Inflammatory macrophage treated with lipopolysaccharide for 4 hours (primary cell): ENCODE measurements around the gene NKX1-1.
"Not testable (repeated sequence)": the region's sequence is repeated elsewhere in the genome, so short reads cannot be mapped to it uniquely, and the experiment has no call there.

Experiments
- DNase-seq: peaks from one replicate; pipeline ENCODE4 v3.0.0-alpha.2; 2020

The NKX1-1 gene

GRCh38 chr4:1403591-1404572 lies 2.4 kb downstream of the NKX1-1 start:
- no peak for DNase-seq

DNA sequence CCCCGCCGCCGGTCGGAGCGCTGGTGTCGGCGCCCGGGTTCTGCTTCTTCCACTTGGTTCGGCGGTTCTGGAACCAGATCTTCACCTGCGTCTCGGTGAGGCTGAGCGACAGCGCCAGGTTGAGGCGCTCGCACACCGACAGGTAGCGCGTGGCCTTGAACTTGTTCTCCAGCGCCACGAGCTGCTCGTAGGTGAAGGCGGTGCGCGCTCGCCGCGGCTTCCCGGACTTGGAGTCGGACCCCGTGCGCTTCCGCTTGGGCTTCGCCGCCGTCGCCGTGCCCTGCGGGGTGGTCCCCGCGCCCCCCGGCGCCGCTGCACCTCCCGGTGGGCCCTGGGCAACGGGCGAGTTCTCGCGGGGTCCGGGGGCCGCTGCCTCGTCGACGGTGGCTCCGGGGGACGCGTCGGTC lies 3.1 kb downstream of the NKX1-1 start:
- no peak for DNase-seq

- no peak for DNase-seq
Measured at GRCh38 chr4:1402516-1403091, 3.6 kb downstream of the NKX1-1 start.

DNA sequence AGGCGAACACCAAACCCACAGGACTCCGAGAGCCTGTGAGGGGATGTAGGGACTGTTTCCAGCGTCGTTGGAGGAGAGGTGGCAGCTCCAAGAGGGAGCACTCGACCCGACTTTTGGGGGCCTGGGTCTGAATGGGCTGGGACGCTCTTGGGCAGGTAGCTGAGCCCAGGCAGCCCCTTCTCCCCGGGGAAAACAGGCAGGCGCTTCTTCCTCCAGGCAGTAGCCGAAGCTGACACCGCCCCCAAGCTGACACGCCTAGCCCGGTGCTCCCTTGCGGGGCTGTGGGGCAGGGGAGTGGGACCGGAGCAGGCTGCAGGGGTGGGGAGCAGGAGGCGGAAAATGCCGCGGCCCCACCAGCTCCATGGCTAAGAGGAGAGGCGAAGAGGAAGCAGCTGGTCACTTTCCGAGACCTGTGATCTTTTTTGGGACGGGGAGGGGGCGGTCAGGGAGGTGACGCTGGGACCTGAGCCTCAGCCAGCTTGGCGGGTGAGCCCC lies 4.2 kb downstream of the NKX1-1 start:
- no peak for DNase-seq

GRCh38 chr4:1401409-1402020 lies 4.7 kb downstream of the NKX1-1 start:
- no peak for DNase-seq

- DNase-seq, result no peak
Measured at GRCh38 chr4:1400831-1401408, 5.3 kb downstream of the NKX1-1 start.

DNA sequence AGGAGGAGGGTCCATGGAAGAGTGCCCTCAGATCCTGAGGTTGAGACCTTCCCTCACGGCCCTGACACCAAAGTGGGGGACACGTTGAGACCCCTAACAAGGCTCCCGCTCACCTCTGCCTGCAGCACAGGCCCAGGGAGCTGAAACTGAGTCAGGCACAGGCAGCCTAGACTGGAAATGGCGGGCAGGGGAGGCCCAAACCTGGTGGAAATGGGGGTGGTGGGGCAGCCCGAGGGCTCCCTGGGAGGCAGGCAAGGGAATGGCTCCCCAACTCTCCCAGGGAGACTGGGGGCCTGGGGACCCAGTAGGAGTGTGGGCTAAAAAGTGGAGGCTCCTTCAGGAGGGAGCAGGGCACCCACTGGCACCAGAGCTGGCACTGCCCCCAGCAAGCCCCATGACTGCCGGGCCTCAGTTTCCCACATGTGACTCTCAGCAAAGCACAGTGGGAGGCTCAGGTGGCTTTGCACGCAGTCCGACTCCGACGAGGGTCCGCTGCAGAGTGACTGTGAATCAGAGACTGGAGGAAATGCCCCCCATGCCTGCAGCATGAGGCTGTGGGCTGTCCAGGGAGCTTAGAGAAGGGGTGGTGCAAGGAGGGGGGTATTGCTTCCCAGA lies 5.9 kb downstream of the NKX1-1 start:
- DNase-seq, result no peak

GRCh38 chr4:1399508-1400190 lies 6.6 kb downstream of the NKX1-1 start:
- no peak for DNase-seq

- DNase-seq, result no peak
Measured at GRCh38 chr4:1398681-1399507, 7.3 kb downstream of the NKX1-1 start.

- no peak for DNase-seq
Measured at GRCh38 chr4:1396806-1397455, 9.3 kb downstream of the NKX1-1 start.

DNA sequence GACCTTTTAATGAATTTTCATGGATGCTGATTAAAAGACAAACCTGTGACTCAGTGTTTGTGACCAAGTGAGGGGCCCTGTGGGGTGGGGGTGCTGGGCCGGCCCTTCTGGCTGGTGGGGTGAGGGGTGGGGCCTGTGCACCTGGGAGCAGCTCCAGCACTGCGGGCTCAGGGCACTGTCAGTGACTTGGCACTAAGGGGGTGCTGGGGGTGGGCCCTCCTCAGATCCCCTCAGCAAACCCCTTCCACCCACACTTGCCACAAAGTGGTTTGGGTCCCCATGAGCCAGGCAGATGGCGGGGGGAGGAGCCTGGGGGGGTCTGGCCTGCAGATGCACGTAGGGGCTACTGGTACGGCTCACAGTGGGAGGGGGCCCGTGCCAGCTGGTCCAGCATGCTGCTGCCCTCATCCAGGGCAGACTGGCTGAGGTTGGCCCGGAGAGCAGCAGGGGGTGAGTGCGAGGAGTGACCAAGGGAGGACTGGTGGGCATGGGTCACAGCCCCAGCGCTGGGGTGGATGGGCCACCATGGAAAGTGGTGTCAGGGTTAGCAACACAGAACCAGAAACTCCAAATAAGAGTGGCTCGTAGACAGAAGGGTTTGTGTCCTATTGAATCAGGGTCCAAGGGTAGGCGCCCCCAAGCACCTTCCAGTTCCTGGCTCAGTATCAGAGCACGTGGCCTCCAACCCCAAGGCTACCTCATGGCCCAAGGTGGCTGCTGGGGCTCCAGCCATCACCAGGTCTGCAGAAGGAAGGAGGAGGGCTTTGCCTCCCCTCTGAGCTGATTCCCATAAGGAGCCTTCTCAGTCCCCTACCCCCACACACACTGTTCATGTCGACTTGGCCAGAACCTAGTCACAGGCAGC lies 10.1 kb downstream of the NKX1-1 start:
- no peak for DNase-seq

- not testable (repeated sequence) for DNase-seq
Measured at GRCh38 chr4:1395389-1395820, 10.8 kb downstream of the NKX1-1 start.

DNA sequence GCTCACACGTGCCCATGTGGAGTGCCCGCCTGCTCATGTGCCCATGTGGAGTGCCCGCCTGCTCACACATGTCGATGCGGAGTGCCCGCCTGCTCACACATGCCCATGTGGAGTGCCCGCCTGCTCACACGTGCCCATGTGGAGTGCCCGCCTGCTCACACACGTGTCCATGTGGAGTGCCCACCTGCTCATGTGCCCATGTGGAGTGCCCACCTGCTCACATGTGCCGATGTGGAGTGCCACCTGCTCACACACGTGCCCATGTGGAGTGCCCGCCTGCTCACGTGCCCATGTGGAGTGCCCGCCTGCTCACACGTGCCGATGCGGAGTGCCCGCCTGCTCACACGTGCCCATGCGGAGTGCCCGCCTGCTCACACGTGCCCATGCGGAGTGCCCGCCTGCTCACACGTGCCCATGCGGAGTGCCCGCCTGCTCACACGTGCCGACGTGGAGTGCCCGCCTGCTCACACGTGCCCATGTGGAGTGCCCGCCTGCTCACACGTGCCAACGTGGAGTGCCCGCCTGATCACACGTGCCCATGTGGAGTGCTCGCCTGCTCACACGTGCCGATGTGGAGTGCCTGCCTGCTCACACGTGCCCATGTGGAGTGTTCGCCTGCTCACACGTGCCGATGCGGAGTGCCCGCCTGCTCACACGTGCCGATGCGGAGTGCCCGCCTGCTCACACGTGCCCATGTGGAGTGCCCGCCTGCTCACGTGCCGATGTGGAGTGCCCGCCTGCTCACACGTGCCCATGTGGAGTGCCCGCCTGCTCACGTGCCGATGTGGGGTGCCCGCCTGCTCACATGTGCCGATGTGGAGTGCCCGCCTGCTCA lies 11.5 kb downstream of the NKX1-1 start:
- not testable (repeated sequence) for DNase-seq

DNA sequence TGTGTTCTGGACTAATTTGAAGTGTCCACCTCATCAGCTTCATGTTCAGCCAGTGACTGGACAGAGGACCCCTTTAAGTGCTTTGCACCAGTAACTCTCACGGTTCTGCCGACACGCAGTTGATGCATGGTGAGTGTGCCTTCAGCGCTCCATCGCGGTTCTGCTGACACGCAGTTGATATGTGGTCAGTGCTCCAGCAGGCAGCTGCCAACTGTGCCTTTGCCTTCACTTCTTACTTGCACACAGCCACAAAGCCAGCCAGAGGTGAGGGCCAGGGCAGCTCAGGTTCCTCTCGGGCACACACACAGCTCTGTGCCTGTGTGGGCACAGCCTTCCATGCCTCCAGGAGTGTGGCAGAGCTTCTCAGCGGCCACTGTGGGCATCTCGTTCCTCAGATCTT lies 12.4 kb downstream of the NKX1-1 start:
- no peak for DNase-seq

DNA sequence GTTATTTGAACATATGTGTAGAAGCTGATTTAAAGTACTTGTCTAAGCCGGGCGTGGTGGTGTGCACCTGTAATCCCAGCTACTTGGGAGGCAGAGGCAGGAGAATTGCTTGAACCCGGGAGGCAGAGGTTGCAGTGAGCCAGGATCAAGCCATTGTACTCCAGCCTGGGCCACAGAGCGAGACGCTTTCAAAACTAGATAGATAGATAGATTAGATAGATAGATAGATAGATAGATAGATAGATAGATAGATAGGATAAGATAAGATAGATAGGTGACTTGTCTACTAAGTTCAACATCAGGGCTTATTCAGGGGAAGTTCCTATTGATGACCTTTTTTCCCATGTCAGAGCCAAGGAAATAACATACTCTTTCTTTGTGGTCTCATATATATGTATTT lies 12.9 kb downstream of the NKX1-1 start:
- DNase-seq, result not testable (repeated sequence)

DNA sequence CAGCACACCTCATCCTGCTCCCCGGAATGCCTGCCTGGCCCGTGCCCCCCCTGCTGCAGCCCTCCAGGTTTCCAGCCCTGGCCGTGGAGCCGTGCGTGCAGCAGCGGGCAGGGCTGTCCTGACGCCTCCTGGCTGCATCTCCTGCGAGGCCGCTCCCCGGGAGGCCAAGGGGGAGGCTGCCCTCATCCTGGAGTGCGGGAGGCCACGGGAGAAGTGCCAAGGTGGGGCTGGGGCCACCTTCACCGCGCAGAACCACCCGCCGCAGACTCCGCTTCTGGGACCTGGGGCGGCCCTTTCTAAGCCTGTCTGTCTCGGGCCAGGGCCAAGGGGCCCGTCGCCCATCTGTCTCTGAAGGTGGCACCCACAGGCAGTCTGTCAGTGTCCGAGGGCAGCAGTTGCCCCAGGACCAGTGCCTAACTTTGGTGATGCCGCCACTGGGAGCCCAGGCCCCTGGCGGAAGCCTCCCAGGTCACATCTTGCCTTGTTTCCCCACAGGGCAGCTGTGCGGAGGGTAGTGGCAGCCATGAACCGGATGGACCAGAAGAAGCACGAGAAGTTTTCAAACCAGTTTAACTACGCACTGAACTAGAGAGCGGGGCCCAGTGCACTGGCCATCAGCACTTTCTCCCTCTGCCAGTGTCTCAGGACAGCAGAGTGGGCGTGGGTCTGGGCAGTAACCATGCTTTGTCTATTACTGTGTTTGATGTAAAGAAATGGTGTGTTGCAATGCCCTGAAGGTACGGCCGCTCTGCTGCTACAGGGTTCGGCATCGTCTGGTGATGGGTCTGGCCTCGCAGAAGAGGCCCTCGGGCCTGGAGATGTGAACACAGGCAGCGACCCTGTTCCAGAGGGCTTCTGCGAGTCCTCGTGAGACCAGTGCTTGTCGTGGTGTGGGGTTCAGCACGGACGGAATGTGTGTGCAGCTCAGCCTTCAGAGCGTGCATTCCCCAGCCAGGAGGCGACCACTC lies 20.6 kb downstream of the NKX1-1 start:
- DNase-seq, result no peak

DNA sequence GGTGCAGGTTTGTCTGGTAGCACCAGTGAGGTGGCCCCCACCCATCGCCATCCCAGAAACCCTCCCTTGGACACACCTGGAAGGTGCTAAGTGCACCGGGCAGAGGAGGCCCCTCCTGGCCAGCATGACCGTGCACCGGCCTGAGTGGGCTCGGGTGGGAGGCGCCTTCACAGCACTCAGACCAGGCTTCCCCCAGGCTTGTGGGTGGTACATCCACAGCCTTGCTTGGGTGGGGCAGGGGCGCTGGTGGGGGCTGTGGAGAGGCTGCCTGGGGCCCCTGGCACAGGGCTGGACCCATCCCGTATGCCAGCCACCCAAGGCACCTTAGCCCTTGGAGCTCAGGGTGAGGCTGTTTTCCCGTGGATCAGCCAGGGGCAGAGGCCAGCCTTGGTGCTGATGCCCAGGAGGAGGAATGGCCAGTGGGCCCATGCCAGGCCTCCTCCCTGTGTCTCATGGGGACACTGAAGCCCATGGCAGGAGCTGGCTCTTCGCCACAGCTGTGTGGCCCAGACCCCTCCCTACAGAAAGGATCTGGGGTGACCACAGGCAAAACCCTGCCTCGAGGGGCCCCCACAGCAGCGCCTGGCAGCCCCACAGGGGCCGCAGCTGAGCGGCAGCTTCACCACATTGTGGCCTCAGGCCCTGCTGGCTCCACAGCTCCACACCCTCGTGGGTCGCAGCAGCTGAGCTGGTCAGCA lies 21.4 kb downstream of the NKX1-1 start:
- no peak for DNase-seq
